HEK293 (cell line): ENCODE results near the gene LILRA2.

ENCODE experiments used
- CTCF ChIA-PET: fragments of 350-600 bp; formaldehyde crosslinking; extraction: SDS; loops from one replicate; lab custom pipeline; 2021; ENCODE audit warnings: antibody characterized with exemption; lab: Yijun Ruan, JAX
- POLR2A ChIA-PET: fragments of 300-600 bp; formaldehyde crosslinking; extraction: SDS; loops from one replicate; lab custom pipeline; 2020; ENCODE audit warnings: antibody characterized with exemption, inconsistent platforms; lab: Yijun Ruan, JAX
- H3K27ac ChIP-seq: fragments of 200-500 bp; sonication (Bioruptor generic); 2 replicates; pipeline ENCODE4 v1.5.1; 2014; ENCODE audit warnings: low read depth, low read length, control low read depth, inconsistent platforms; ENCODE audit errors: extremely low read depth
- H3K36me3 ChIP-seq, 2 experiments: fragments of 200-500 bp in 1 of 2; sonication (Bioruptor generic) in 1 of 2; 1 replicate in 1 of 2; 2 replicates in 1 of 2; pipeline ENCODE4 v1.5.1; 2014 to 2017; ENCODE audit warnings: inconsistent platforms in 2 of 2, low read length in 2 of 2; ENCODE audit not compliant: control insufficient read depth in 2 of 2, insufficient read depth in 1 of 2
- H3K4me1 ChIP-seq: fragments of 200-500 bp; sonication (Bioruptor generic); 2 replicates; pipeline ENCODE4 v1.5.1; 2014; ENCODE audit warnings: mild to moderate bottlenecking, low read length, inconsistent platforms; ENCODE audit not compliant: control insufficient read depth, insufficient read depth
- H3K4me3 ChIP-seq: 2 replicates; pipeline ENCODE4 v1.5.1; 2011; ENCODE audit warnings: low read depth, mild to moderate bottlenecking, control low read depth, low read length, moderate library complexity
- H3K9me3 ChIP-seq: fragments of 200-500 bp; sonication (Bioruptor generic); 2 replicates; pipeline ENCODE4 v1.5.1; 2014; ENCODE audit warnings: low read depth, low read length, inconsistent platforms; ENCODE audit not compliant: control insufficient read depth, insufficient read depth
- ELK4 ChIP-seq: IDR thresholded peaks from 2 replicates; pipeline ENCODE4 v1.6.1; 2011; ENCODE audit warnings: mild to moderate bottlenecking, low read depth, low read length, borderline replicate concordance
- KLF1 ChIP-seq: fragments of 450-650 bp; formaldehyde crosslinking; IDR thresholded peaks from 2 replicates; pipeline ENCODE4 v1.5.1; 2016; ENCODE audit warnings: missing biosample characterization, missing genetic modification characterization
- PRDM4 ChIP-seq: fragments of 450-650 bp; formaldehyde crosslinking; IDR thresholded peaks from 2 replicates; pipeline ENCODE4 v1.5.1; 2017; ENCODE audit warnings: missing biosample characterization, missing genetic modification characterization
- REST ChIP-seq: fragments of 450-650 bp; formaldehyde crosslinking; IDR thresholded peaks from 2 replicates; pipeline ENCODE4 v1.5.1; 2016; ENCODE audit warnings: missing biosample characterization, missing genetic modification characterization
- ZBTB10 ChIP-seq: fragments of 450-650 bp; formaldehyde crosslinking; IDR thresholded peaks from 2 replicates; pipeline ENCODE4 v1.5.1; 2016; ENCODE audit warnings: missing biosample characterization, missing genetic modification characterization
- ZBTB48 ChIP-seq: fragments of 450-650 bp; formaldehyde crosslinking; IDR thresholded peaks from 2 replicates; pipeline ENCODE4 v1.5.1; 2016; ENCODE audit warnings: missing biosample characterization, missing genetic modification characterization
- ZFP41 ChIP-seq: fragments of 450-650 bp; formaldehyde crosslinking; IDR thresholded peaks from 2 replicates; pipeline ENCODE4 v1.5.1; 2016; ENCODE audit warnings: missing biosample characterization, missing genetic modification characterization, borderline replicate concordance
- ZNF248 ChIP-seq: fragments of 450-650 bp; formaldehyde crosslinking; IDR thresholded peaks from 2 replicates; pipeline ENCODE4 v1.5.1; 2017; ENCODE audit warnings: missing biosample characterization, missing genetic modification characterization
- ZNF664 ChIP-seq: fragments of 450-650 bp; formaldehyde crosslinking; IDR thresholded peaks from 2 replicates; pipeline ENCODE4 v1.5.1; 2016; ENCODE audit warnings: missing biosample characterization, missing genetic modification characterization
- ZNF747 ChIP-seq: fragments of 450-650 bp; formaldehyde crosslinking; IDR thresholded peaks from 2 replicates; pipeline ENCODE4 v1.5.1; 2016; ENCODE audit warnings: missing biosample characterization, missing genetic modification characterization
- TF ChIP-seq, protein P1 (sequence below): fragments of 450-650 bp; formaldehyde crosslinking; IDR thresholded peaks from 2 replicates; pipeline ENCODE4 v1.5.1; 2016; ENCODE audit warnings: missing biosample characterization, missing genetic modification characterization
- TF ChIP-seq, protein P2 (sequence below): fragments of 450-650 bp; formaldehyde crosslinking; IDR thresholded peaks from 2 replicates; pipeline ENCODE4 v1.5.1; 2016; ENCODE audit warnings: missing biosample characterization, missing genetic modification characterization, low read depth

LILRA2 gene

DNA sequence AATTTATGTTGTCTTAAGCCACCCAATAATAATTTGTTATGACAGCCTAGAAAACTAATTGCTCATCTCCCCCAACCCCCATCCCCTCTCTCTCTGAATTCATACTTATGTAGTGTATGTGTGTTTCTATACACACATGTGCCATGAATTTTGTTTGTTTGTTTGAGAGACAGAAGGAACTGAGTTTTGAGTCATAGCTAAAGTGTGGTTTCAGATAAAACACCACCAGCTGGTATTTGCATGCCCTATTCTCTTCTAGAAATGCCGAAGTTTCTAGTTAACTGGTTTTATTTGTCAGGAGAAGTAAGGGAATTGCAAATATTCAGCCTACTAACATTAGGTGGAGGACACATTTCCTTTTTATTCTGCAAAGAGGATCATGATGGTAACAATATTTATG lies 17.4 kb upstream of the LILRA2 start:
- H3K4me3 ChIP-seq, result no peak overlapping the region
- POLR2A ChIA-PET, result no interaction called here
- no peaks in the 10 kb centered on the region for H3K36me3 ChIP-seq
- no peak overlapping the region for H3K27ac ChIP-seq
- no peaks in the 10 kb centered on the region for H3K9me3 ChIP-seq
- no peaks in the 10 kb centered on the region for H3K4me1 ChIP-seq
- no peak for TF ChIP-seq ELK4
- no peak for TF ChIP-seq ZNF747 (tag by site-specific recombination)
- no peak for TF ChIP-seq ZBTB48
- TF ChIP-seq PRDM4 (tag by site-specific recombination), result no peak
- no peak for TF ChIP-seq ZBTB10 (tag by site-specific recombination)
- TF ChIP-seq ZNF664, result no peak
- no peak for TF ChIP-seq ZNF248 (tag by site-specific recombination)
- TF ChIP-seq, protein P1, sequence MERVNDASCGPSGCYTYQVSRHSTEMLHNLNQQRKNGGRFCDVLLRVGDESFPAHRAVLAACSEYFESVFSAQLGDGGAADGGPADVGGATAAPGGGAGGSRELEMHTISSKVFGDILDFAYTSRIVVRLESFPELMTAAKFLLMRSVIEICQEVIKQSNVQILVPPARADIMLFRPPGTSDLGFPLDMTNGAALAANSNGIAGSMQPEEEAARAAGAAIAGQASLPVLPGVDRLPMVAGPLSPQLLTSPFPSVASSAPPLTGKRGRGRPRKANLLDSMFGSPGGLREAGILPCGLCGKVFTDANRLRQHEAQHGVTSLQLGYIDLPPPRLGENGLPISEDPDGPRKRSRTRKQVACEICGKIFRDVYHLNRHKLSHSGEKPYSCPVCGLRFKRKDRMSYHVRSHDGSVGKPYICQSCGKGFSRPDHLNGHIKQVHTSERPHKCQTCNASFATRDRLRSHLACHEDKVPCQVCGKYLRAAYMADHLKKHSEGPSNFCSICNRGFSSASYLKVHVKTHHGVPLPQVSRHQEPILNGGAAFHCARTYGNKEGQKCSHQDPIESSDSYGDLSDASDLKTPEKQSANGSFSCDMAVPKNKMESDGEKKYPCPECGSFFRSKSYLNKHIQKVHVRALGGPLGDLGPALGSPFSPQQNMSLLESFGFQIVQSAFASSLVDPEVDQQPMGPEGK (tag by site-specific recombination), result no peak
- no peak for TF ChIP-seq ZFP41 (tag by site-specific recombination)
- TF ChIP-seq KLF1 (tag by site-specific recombination), result no peak
- CTCF ChIA-PET, result no interaction called here

DNA sequence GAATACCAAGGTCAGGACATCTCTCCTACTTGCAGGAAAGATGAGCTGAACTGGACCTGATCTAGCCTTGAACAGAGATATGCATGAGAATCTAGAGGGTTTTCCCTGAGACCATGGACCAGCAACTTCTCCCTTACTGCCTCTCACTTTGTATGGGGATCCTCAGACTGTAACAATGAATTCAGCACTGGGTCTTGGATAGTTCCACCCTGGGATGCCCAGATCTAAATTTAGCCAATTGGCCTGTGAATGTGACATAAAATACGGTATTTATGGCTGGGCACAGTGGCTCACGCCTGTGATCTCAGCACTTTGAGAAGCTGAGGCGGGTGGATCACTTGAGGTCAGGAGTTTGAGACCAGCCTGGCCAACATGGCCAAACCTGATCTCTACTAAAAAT lies 15.3 kb upstream of the LILRA2 start:
- Histone ChIP-seq H3K36me3 (no peaks in the 10 kb centered on the region), H3K4me3 (no peak overlapping the region), H3K4me1 (no peaks in the 10 kb centered on the region), H3K9me3 (no peaks in the 10 kb centered on the region), H3K27ac (no peak overlapping the region)
- ChIA-PET POLR2A (no interaction called here), CTCF (interaction anchor here (0.6 to 0.9 kb wide), 2 partner anchors 116 to 1614 kb away, joined by 3 to 4 read pairs; no protein-coding TSS in a partner anchor)
- TF ChIP-seq REST (tag by site-specific recombination), result 0 out of 2 replicates have a peak, but pooled peaks have one; percentile 28
- TF ChIP-seq, protein P2, sequence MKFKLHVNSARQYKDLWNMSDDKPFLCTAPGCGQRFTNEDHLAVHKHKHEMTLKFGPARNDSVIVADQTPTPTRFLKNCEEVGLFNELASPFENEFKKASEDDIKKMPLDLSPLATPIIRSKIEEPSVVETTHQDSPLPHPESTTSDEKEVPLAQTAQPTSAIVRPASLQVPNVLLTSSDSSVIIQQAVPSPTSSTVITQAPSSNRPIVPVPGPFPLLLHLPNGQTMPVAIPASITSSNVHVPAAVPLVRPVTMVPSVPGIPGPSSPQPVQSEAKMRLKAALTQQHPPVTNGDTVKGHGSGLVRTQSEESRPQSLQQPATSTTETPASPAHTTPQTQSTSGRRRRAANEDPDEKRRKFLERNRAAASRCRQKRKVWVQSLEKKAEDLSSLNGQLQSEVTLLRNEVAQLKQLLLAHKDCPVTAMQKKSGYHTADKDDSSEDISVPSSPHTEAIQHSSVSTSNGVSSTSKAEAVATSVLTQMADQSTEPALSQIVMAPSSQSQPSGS (tag by site-specific recombination), result no peak
